ENCODE data around the gene FAM53B.

- no peak for TF ChIP-seq FOXM1 (IDR thresholded peaks at IDR 0.05; ENCODE audit: low read depth)
- TF ChIP-seq, protein P1, sequence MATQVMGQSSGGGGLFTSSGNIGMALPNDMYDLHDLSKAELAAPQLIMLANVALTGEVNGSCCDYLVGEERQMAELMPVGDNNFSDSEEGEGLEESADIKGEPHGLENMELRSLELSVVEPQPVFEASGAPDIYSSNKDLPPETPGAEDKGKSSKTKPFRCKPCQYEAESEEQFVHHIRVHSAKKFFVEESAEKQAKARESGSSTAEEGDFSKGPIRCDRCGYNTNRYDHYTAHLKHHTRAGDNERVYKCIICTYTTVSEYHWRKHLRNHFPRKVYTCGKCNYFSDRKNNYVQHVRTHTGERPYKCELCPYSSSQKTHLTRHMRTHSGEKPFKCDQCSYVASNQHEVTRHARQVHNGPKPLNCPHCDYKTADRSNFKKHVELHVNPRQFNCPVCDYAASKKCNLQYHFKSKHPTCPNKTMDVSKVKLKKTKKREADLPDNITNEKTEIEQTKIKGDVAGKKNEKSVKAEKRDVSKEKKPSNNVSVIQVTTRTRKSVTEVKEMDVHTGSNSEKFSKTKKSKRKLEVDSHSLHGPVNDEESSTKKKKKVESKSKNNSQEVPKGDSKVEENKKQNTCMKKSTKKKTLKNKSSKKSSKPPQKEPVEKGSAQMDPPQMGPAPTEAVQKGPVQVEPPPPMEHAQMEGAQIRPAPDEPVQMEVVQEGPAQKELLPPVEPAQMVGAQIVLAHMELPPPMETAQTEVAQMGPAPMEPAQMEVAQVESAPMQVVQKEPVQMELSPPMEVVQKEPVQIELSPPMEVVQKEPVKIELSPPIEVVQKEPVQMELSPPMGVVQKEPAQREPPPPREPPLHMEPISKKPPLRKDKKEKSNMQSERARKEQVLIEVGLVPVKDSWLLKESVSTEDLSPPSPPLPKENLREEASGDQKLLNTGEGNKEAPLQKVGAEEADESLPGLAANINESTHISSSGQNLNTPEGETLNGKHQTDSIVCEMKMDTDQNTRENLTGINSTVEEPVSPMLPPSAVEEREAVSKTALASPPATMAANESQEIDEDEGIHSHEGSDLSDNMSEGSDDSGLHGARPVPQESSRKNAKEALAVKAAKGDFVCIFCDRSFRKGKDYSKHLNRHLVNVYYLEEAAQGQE (IDR thresholded peaks at IDR 0.05; ENCODE audit: low read depth, low read length): no peak
Measured at GRCh38 chr10:124627866-124628675, 116.1 kb downstream of the FAM53B start.
